ENCODE data around the gene GUCY1A1.

DNA sequence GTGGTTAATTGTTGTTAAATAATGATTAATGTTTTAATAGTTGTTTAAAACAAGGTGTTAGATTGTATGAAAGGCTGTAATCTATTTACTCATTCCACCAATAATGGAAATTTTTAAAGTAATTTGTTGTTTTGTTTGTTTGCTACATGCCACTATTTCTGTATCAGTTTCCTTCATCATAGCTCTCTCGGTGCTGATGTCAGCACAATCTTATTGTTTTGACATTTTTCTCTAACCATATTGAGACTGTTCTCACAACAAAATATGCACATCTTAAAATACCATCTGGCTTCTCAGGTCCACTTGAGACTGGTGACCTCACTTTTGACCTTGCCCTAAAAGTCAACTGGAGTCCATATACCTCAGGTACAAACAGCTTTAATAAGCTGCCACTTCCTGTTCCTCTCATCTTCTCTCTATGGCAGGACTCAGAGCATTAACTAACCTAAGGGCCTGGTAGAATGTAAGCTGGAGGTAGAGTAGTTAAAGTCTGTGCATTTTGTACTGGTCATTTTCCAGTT, 91.2 kb downstream of the GUCY1A1 start:
- TF ChIP-seq ZFP30 (CRISPR knock-in tag; IDR thresholded peaks at IDR 0.05) (no peak), CSDC2 (CRISPR knock-in tag; IDR thresholded peaks at IDR 0.05) (no peak), ARNTL (CRISPR knock-in tag; IDR thresholded peaks at IDR 0.05; ENCODE audit: borderline replicate concordance, low read depth) (no peak)
- TF ChIP-seq, protein P1, sequence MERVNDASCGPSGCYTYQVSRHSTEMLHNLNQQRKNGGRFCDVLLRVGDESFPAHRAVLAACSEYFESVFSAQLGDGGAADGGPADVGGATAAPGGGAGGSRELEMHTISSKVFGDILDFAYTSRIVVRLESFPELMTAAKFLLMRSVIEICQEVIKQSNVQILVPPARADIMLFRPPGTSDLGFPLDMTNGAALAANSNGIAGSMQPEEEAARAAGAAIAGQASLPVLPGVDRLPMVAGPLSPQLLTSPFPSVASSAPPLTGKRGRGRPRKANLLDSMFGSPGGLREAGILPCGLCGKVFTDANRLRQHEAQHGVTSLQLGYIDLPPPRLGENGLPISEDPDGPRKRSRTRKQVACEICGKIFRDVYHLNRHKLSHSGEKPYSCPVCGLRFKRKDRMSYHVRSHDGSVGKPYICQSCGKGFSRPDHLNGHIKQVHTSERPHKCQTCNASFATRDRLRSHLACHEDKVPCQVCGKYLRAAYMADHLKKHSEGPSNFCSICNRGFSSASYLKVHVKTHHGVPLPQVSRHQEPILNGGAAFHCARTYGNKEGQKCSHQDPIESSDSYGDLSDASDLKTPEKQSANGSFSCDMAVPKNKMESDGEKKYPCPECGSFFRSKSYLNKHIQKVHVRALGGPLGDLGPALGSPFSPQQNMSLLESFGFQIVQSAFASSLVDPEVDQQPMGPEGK (CRISPR knock-in tag; IDR thresholded peaks at IDR 0.05; ENCODE audit: borderline replicate concordance) = no peak

All from SK-N-SH treated with all-trans-retinoic acid at 6 μM for 48 hours (cell line).